SK-N-SH treated with all-trans-retinoic acid at 6 μM for 48 hours (cell line): ENCODE results near the gene ZDHHC19.

Experiments
- ARNTL ChIP-seq: fragments of 450-650 bp; formaldehyde crosslinking; IDR thresholded peaks from 2 replicates; pipeline ENCODE4 v1.5.0; 2020; ENCODE audit warnings: low read depth, mild to moderate bottlenecking, moderate library complexity, borderline replicate concordance
- BACH2 ChIP-seq: fragments of 250-450 bp; sonication (Bioruptor Pico); IDR thresholded peaks from 2 replicates; pipeline ENCODE4 v1.9.0; 2021; ENCODE audit warnings: mild to moderate bottlenecking, borderline replicate concordance
- CREB5 ChIP-seq: fragments of 250-450 bp; sonication (Bioruptor Pico); IDR thresholded peaks from 2 replicates; pipeline ENCODE4 v1.5.1; 2020; ENCODE audit warnings: low read depth, mild to moderate bottlenecking, moderate library complexity
- CSRNP3 ChIP-seq: fragments of 250-450 bp; sonication (Bioruptor Pico); IDR thresholded peaks from 2 replicates; pipeline ENCODE4 v1.5.1; 2021; ENCODE audit warnings: mild to moderate bottlenecking, moderate library complexity
- ESRRG ChIP-seq: fragments of 250-450 bp; sonication (Bioruptor Pico); IDR thresholded peaks from 2 replicates; pipeline ENCODE4 v1.6.1; 2021; ENCODE audit warnings: mild to moderate bottlenecking
- GLIS3 ChIP-seq: fragments of 250-450 bp; sonication (Bioruptor Pico); IDR thresholded peaks from 2 replicates; pipeline ENCODE4 v1.5.0; 2020; ENCODE audit warnings: mild to moderate bottlenecking, moderate library complexity
- ISL1 ChIP-seq: fragments of 250-450 bp; sonication (Bioruptor Pico); IDR thresholded peaks from 2 replicates; pipeline ENCODE4 v2.1.2; 2022; ENCODE audit warnings: mild to moderate bottlenecking, moderate library complexity
- OSR1 ChIP-seq: fragments of 250-450 bp; sonication (Bioruptor Pico); IDR thresholded peaks from 2 replicates; pipeline ENCODE4 v1.8.0; 2022; ENCODE audit warnings: moderate library complexity, mild to moderate bottlenecking, inconsistent platforms
- PATZ1 ChIP-seq: fragments of 250-450 bp; sonication (Bioruptor Pico); IDR thresholded peaks from 2 replicates; pipeline ENCODE4 v1.8.0; 2020; ENCODE audit warnings: mild to moderate bottlenecking, moderate library complexity, borderline replicate concordance
- PPARA ChIP-seq: fragments of 250-450 bp; sonication (Bioruptor Pico); IDR thresholded peaks from 2 replicates; pipeline ENCODE4 v1.5.0; 2020; ENCODE audit warnings: mild to moderate bottlenecking, borderline replicate concordance
- RARB ChIP-seq: fragments of 250-450 bp; sonication (Bioruptor Pico); IDR thresholded peaks from 2 replicates; pipeline ENCODE4 v1.8.0; 2021; ENCODE audit warnings: mild to moderate bottlenecking, moderate library complexity
- SNAI2 ChIP-seq: fragments of 250-450 bp; sonication (Bioruptor Pico); IDR thresholded peaks from 2 replicates; pipeline ENCODE4 v1.5.0; 2020; ENCODE audit warnings: mild to moderate bottlenecking, moderate library complexity
- TCF4 ChIP-seq: fragments of 250-450 bp; sonication (Bioruptor Pico); IDR thresholded peaks from 2 replicates; pipeline ENCODE4 v1.8.0; 2021; ENCODE audit warnings: mild to moderate bottlenecking, moderate library complexity, borderline replicate concordance
- ZNF70 ChIP-seq: fragments of 450-650 bp; formaldehyde crosslinking; IDR thresholded peaks from 2 replicates; pipeline ENCODE4 v1.5.0; 2020; ENCODE audit warnings: mild to moderate bottlenecking, moderate library complexity

GRCh38 chr3:196232154-196232881 lies 21.1 kb upstream of the ZDHHC19 start:
- TF ChIP-seq ARNTL (no peak), SNAI2 (no peak), ESRRG (CRISPR knock-in tag) (no peak), RARB (CRISPR knock-in tag) (no peak), OSR1 (CRISPR knock-in tag) (no peak), PPARA (CRISPR knock-in tag) (no peak), CREB5 (CRISPR knock-in tag) (no peak), ZNF70 (CRISPR knock-in tag) (no peak), GLIS3 (CRISPR knock-in tag) (no peak), PATZ1 (CRISPR knock-in tag) (no peak), BACH2 (CRISPR knock-in tag) (no peak), TCF4 (CRISPR knock-in tag) (no peak), CSRNP3 (no peak), ISL1 (CRISPR knock-in tag) (no peak)
